HG03103 (cell line): ENCODE data around the gene CACNB4.
A peak's percentile ranks its signal among the peaks of the same experiment; 100 is the strongest.

Experiments
- ATAC-seq: cut with Tn5 transposase; IDR thresholded peaks from one replicate; pipeline ENCODE4 v1.9.1; 2021; ENCODE audit warnings: low read depth; ENCODE audit not compliant: unreplicated experiment

The CACNB4 gene

GRCh38 chr2:151872463-151872862, 226.4 kb downstream of the CACNB4 start:
- no peak for ATAC-seq

GRCh38 chr2:151869291-151869690, 229.6 kb downstream of the CACNB4 start:
- ATAC-seq: no peak

- peak; percentile 99 for ATAC-seq
These were observed 236.1 kb downstream of the CACNB4 start for GRCh38 chr2:151862700-151863099.

GRCh38 chr2:151861174-151861573, 237.7 kb downstream of the CACNB4 start:
- ATAC-seq: no peak

GRCh38 chr2:151860613-151861146, 238.2 kb downstream of the CACNB4 start:
- ATAC-seq: no peak

GRCh38 chr2:151860210-151860609, 238.6 kb downstream of the CACNB4 start:
- ATAC-seq: no peak

- no peak for ATAC-seq
These were observed 241.2 kb downstream of the CACNB4 start for GRCh38 chr2:151857650-151858049.

GRCh38 chr2:151855111-151855510, 243.7 kb downstream of the CACNB4 start:
- no peak for ATAC-seq

- ATAC-seq: no peak
These were observed 245.6 kb downstream of the CACNB4 start for GRCh38 chr2:151853070-151853758.

GRCh38 chr2:151852260-151853069, 246.4 kb downstream of the CACNB4 start:
- ATAC-seq: no peak

GRCh38 chr2:151851761-151852160, 247.1 kb downstream of the CACNB4 start:
- ATAC-seq: no peak

GRCh38 chr2:151849413-151850010, 249.3 kb downstream of the CACNB4 start:
- no peak for ATAC-seq

- ATAC-seq: no peak
These were observed 253.0 kb downstream of the CACNB4 start for GRCh38 chr2:151845884-151846283.

GRCh38 chr2:151845481-151845880, 253.4 kb downstream of the CACNB4 start:
- ATAC-seq: no peak

- ATAC-seq: no peak
These were observed 254.5 kb downstream of the CACNB4 start for GRCh38 chr2:151844211-151844896.

GRCh38 chr2:151843691-151844061, 255.2 kb downstream of the CACNB4 start:
- ATAC-seq: no peak

- no peak for ATAC-seq
These were observed 255.8 kb downstream of the CACNB4 start for GRCh38 chr2:151842830-151843690.

GRCh38 chr2:151841047-151841424, 257.8 kb downstream of the CACNB4 start:
- no peak for ATAC-seq

- peak; percentile 96 for ATAC-seq
These were observed 258.4 kb downstream of the CACNB4 start for GRCh38 chr2:151840216-151841046.
